ENCODE results near the gene ORC6.

The ORC6 gene

DNA sequence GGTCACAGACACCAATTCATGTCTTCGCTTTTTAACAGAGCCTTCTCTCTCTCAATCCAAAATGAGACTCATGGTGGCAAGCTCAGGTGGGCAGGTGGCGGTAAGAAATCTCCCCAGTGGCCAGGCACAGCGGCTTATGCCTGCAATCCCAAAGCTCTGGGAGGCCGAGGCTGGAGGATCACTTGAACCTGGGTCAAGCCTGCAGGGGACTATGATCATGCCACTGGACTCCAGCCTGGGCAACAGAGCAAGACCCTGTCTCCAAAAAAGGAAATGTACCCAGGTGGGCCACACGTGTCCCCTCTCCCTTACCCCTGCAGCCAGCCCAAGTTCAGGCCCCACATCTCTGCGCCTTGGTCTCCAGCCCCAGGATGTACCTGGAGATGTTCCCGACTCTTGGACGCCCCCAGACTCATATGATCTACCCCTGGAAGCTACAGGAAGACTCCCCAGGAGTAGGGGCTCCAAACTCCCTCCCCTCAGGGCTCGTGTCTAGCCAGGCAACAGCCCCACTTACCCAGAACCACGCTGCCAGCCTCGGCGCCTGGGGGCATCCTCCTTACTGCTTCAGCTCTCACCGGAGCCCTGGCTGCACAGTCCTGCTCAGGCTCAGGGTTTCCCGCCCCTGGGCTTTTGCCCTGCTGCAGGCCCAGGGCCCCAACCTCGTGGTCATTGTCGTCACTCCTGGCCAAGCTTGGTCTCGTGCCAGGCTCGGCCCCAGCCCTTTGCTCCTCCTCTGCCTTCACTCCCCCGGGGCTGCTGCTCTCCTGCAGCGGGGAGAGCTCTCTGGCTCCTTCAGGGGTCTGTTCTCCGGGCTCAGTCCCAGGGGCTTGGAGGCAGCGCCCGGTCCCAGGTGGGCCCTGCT is 42.5 kb downstream of the ORC6 start:
- DNase-seq (ENCODE audit: insufficient read length, low spot score), result no peak
- TF ChIP-seq POLR2A (IDR thresholded peaks at IDR 0.05; ENCODE audit: low read depth, low read length), result no peak
- FAIRE-seq, result no peak

DNA sequence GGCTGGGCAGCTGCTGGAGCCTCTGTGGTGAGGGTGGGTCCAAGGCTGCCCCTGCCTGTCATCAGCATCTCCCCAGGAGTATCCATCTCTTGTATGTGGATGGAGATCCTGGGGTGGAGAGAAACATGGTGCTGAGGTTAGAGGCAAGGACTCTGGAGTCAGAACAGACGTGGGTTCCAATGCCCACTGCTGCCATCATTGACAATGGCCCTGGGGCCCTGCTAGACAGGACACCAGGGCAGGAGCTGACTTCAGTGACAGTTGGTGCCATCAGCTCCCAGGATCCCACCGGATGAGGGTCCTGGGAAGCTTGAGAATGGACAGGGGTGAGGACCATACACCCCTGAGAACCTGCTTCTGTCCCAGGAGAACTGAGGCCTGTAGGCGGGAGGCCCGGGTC is 43.1 kb downstream of the ORC6 start:
- no peak for TF ChIP-seq POLR2A (IDR thresholded peaks at IDR 0.05; ENCODE audit: low read depth, low read length)
- no peak for DNase-seq (ENCODE audit: insufficient read length, low spot score)
- no peak for FAIRE-seq

DNA sequence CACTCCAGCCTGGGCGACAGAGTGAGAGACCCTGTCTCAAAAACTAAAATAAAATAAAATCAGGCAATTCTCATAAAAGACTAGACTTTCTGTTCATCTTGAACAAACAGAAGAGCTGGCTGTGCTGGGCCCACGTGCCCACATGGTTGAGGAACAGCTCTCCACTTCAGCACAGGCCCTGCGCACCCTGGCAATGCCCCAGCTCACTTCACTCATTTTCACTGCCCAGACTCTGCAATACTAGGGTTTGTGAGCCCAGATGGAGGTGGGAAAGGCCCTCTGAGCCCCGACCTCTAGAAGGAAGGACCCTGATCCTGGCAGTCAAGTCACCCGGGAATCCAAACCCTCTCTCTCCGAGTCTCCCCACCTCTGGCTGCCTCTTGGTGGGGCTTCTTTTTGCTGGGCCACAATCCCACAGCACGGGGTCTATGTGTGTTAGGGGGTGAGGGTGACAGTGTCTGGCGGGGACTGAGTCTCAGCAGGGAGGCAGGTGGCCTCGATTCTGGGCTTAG is 43.9 kb downstream of the ORC6 start:
- TF ChIP-seq POLR2A (IDR thresholded peaks at IDR 0.05; ENCODE audit: low read depth, low read length), result no peak
- no peak for FAIRE-seq
- no peak for DNase-seq (ENCODE audit: insufficient read length, low spot score)

DNA sequence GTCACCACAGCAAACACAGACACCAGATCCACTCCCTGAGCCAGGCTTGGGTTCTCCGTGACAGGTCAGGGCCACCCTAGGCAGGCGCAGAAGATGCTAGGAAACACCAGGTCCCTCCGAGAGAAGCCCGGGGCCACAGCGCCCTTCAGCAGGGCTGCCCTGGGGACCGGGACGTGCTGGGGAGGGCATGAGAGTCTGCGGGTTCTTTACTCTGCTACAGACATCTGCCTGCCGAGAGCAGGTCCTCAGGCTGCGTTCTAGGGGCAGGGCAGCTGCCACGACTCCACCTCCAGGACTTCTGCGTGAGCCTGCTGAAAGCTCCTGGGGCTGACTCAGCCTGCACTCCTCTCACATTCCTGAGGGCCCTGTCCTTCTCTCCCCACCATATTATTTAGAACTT is 47.2 kb downstream of the ORC6 start:
- TF ChIP-seq POLR2A (IDR thresholded peaks at IDR 0.05; ENCODE audit: low read depth, low read length), result no peak
- DNase-seq (ENCODE audit: insufficient read length, low spot score), result no peak
- no peak for FAIRE-seq

DNA sequence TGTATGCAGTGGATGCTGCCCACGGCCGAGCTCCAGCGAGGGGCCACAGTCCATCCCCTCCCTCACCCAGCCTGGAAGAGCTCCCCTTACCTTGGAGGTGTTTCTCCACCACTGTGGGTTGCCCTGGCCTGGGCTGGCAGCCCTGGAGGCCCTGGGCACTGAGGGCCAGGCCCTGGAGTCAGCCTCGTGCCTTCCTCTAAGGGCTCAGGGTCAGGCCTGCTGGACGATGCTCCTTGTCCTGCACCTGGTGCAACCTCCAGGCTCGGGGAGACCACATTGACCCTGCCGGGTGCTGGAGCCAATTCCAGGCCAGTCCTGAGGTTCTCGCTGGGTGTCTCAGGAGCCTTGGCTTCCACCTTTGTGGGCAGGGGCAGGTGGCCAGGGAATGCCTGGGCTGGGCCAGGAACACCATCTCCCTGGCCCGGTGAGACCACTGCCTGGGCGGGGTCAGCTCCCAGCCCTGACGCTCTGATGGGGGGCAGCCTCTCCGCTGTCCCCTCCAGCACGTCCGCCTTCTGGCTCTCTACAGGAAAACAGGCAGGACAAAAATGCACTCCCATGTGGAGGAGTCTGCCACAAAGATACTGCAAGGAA is 48.3 kb downstream of the ORC6 start:
- no peak for DNase-seq (ENCODE audit: insufficient read length, low spot score)
- FAIRE-seq, result no peak
- no peak for TF ChIP-seq POLR2A (IDR thresholded peaks at IDR 0.05; ENCODE audit: low read depth, low read length)

DNA sequence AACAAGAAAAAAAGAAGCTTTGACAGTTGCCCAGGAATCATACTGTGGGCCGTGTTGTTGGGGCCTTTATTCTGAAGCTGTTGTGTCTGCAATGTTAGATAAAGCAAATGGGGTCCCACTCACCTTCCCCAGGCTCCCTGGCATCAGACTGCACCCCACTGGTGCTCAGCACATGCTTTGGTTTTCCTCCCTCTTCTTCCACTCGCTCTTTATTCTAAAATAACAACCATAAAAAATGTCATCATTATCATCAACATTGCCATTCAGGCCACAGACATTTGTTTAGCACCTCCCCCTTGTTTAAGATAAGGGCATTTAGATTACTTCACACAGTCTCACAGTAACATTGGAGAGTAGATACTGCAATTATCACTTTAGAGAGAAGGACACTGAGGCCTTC is 50.5 kb downstream of the ORC6 start:
- no peak for DNase-seq (ENCODE audit: insufficient read length, low spot score)
- no peak for TF ChIP-seq POLR2A (IDR thresholded peaks at IDR 0.05; ENCODE audit: low read depth, low read length)
- FAIRE-seq, result no peak

- no peak for FAIRE-seq
- no peak for TF ChIP-seq POLR2A (IDR thresholded peaks at IDR 0.05; ENCODE audit: low read depth, low read length)
- no peak for DNase-seq (ENCODE audit: insufficient read length, low spot score)
Measured at GRCh38 chr16:46743232-46743719, 53.8 kb downstream of the ORC6 start.

DNA sequence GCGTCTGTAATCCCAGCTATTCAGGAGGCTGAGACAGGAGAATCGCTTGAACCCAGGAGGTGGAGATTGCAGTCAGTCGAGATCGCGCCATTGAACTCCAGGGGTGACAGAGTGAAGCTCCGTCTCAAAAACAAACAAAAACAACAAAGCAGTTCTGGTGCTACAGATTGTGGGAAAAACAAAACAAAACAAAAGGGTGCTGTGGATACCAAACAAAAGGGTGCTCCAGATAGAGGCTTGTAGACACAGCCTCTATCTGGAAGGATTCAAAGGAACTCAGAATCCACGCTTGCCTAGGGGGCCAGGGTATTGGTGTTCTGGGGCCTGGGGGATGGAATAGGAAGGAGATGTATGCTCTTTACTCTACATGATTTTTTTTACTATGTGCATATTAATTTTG is 56.2 kb downstream of the ORC6 start:
- TF ChIP-seq POLR2A (IDR thresholded peaks at IDR 0.05; ENCODE audit: low read depth, low read length), result no peak
- no peak for FAIRE-seq

GRCh38 chr16:46746821-46747776 is 57.6 kb downstream of the ORC6 start:
- TF ChIP-seq POLR2A (IDR thresholded peaks at IDR 0.05; ENCODE audit: low read depth, low read length), result no peak
- FAIRE-seq (no peak), DNase-seq (ENCODE audit: insufficient read length, low spot score) (no peak)

More for the DNA sequence above, 56.2 kb downstream of the ORC6 start:
- DNase-seq (ENCODE audit: insufficient read length, low spot score), result no peak
